HepG2 (cell line): ENCODE data around the gene PIP5K1A. TPM values are rescaled to one million over a fixed set of nuclear protein-coding genes. Genes with fewer than 3 reads are reported as not detected.

ENCODE experiments used
- ATAC-seq: fragments of 200-7000 bp; cut with Tn5 transposase; 3 replicates; pipeline ENCODE4 v1.9.1; 2020; ENCODE audit warnings: mild to moderate bottlenecking, moderate library complexity
- BruUV-seq: library from RNA; stranded (reverse); fragments of 400-500 nt; replicated peaks from 2 replicates; lab custom pipeline; 2021; lab: Mats Ljungman, UMichigan
- CTCF ChIA-PET: fragments of 300-600 bp; formaldehyde crosslinking; extraction: SDS; loops from one replicate; lab custom pipeline; 2021; ENCODE audit warnings: low total read pairs, inconsistent platforms, low intra/inter-chr PET ratio; lab: Yijun Ruan, JAX
- POLR2A ChIA-PET: fragments of 350-600 bp; sonication (Branson Sonifier 250); formaldehyde crosslinking; loops from one replicate; lab custom pipeline; 2020; ENCODE audit warnings: antibody characterized with exemption, inconsistent platforms; lab: Yijun Ruan, JAX
- DNase-seq: peaks from one replicate; pipeline ENCODE4 v3.0.0-alpha.2; 2015; ENCODE audit warnings: low spot score
- FAIRE-seq: peaks from 3 replicates; lab custom pipeline; 2011; peaks lifted over from hg19 to GRCh38; lab: Jason Lieb, UNC
- H2AFZ ChIP-seq: one replicate; pipeline ENCODE4 v1.6.1; 2011; ENCODE audit warnings: low read length, inconsistent platforms
- H3K27ac ChIP-seq: fragments of 300-600 bp; 3 replicates; pipeline ENCODE4 v1.8.0; 2011; ENCODE audit warnings: mixed run types, mild to moderate bottlenecking, mixed read lengths, low read length, inconsistent platforms; ENCODE audit not compliant: insufficient read depth; ENCODE audit errors: extremely low read length
- H3K27me3 ChIP-seq, 2 experiments: fragments of 200-600 bp in 1 of 2; 2 replicates in 1 of 2; 3 replicates in 1 of 2; pipeline versions ENCODE4 v1.6.0 to v1.8.0; 2011; ENCODE audit warnings: low read length in 2 of 2, mild to moderate bottlenecking in 2 of 2, moderate library complexity in 2 of 2, inconsistent platforms in 1 of 2; ENCODE audit not compliant: insufficient read depth in 2 of 2, control insufficient read depth in 1 of 2
- H3K36me3 ChIP-seq, 2 experiments: fragments of 200-600 bp in 1 of 2; replicated peaks in 1 of 2; 2 replicates in 1 of 2; 3 replicates in 1 of 2; pipeline versions ENCODE4 v1.5.1 to v1.8.0; 2011; ENCODE audit warnings: low read length in 2 of 2, inconsistent platforms in 1 of 2; ENCODE audit not compliant: insufficient read depth in 2 of 2, control insufficient read depth in 1 of 2
- H3K4me1 ChIP-seq: 2 replicates; pipeline ENCODE4 v1.5.1; 2012; ENCODE audit warnings: low read length, inconsistent platforms; ENCODE audit not compliant: insufficient read depth
- H3K4me2 ChIP-seq: 2 replicates; pipeline ENCODE4 v1.6.0; 2011; ENCODE audit warnings: low read depth, low read length, inconsistent platforms
- H3K4me3 ChIP-seq, 3 experiments: fragments of 200-600 bp in 1 of 3; sonication (generic), shearing (Covaris generic) in 1 of 3; replicated peaks in 1 of 3; 2 replicates each; pipeline ENCODE4 v1.5.1; 2011 to 2016; ENCODE audit warnings: low read length in 3 of 3, inconsistent platforms in 2 of 3, low read depth in 2 of 3, mild to moderate bottlenecking in 2 of 3, control low read depth in 1 of 3, mixed read lengths in 1 of 3; ENCODE audit not compliant: insufficient read depth in 1 of 3
- H3K79me2 ChIP-seq: one replicate; pipeline ENCODE4 v1.6.1; 2011; ENCODE audit warnings: low read length, inconsistent platforms; ENCODE audit not compliant: insufficient read depth
- H3K9ac ChIP-seq: 2 replicates; pipeline ENCODE4 v1.6.0; 2011; ENCODE audit warnings: mild to moderate bottlenecking, low read depth, low read length, inconsistent platforms; ENCODE audit not compliant: insufficient read depth
- H3K9me3 ChIP-seq: 2 replicates; pipeline ENCODE4 v1.5.1; 2012; ENCODE audit warnings: mild to moderate bottlenecking, low read length
- H4K20me1 ChIP-seq: 2 replicates; pipeline ENCODE4 v1.6.0; 2011; ENCODE audit warnings: inconsistent platforms, mild to moderate bottlenecking, low read length, moderate library complexity; ENCODE audit not compliant: insufficient read depth
- ELF3 ChIP-seq: IDR thresholded peaks from 2 replicates; pipeline ENCODE4 v1.6.1; 2016; ENCODE audit warnings: missing genetic modification reagents, missing compliant biosample characterization
- NONO ChIP-seq, 2 experiments: fragments of 450-650 bp in 1 of 2; sonication (generic) in 1 of 2; formaldehyde crosslinking in 1 of 2; IDR thresholded peaks in 1 of 2; conservative IDR thresholded peaks in 1 of 2; 2 replicates each; pipeline versions ENCODE4 v1.6.1 to v1.8.0; 2017 to 2022; ENCODE audit warnings: mild to moderate bottlenecking in 1 of 2, missing genetic modification reagents in 1 of 2, moderate library complexity in 1 of 2
- POLR2AphosphoS2 ChIP-seq: IDR thresholded peaks from 2 replicates; pipeline ENCODE4 v1.6.1; 2011; ENCODE audit warnings: low read depth, low read length, improper control_type of control experiment
- RBFOX2 ChIP-seq: fragments of 200-400 bp; formaldehyde crosslinking; IDR thresholded peaks from 2 replicates; pipeline ENCODE4 v1.6.1; 2017; ENCODE audit warnings: low read depth, mild to moderate bottlenecking, low read length
- TCF12 ChIP-seq, 2 experiments: fragments of 450-650 bp in 1 of 2; sonication (generic) in 1 of 2; formaldehyde crosslinking in 1 of 2; IDR thresholded peaks; 2 replicates each; pipeline versions ENCODE4 v1.6.1 to v1.8.0; 2017 to 2022; ENCODE audit warnings: antibody characterized with exemption in 1 of 2, mild to moderate bottlenecking in 1 of 2, missing genetic modification reagents in 1 of 2, moderate library complexity in 1 of 2
- ZNF564 ChIP-seq: sonication (generic); formaldehyde crosslinking; IDR thresholded peaks from 2 replicates; pipeline ENCODE4 v1.8.1; 2023; ENCODE audit warnings: mild to moderate bottlenecking, missing genetic modification reagents
- ZNF878 ChIP-seq: sonication (generic); formaldehyde crosslinking; IDR thresholded peaks from 2 replicates; pipeline ENCODE4 v1.8.1; 2023; ENCODE audit warnings: mild to moderate bottlenecking, missing genetic modification reagents, moderate library complexity
- WGBS: methylation state at CpG from one replicate; pipeline ENCODE4 v1.1.6; 2017; ENCODE audit warnings: low lambda C conversion rate; 5-methylcytosine and 5-hydroxymethylcytosine counted together
- in situ Hi-C: cut with HindIII; loops from 2 replicates; pipeline ENCODE4 v1.10.0; 2017; ENCODE audit warnings: low pct_unique_long_range_greater_than_20kb; ENCODE audit not compliant: extremely low pct_ligation_motif_present
- intact Hi-C: fragments of 100-400 bp; cut with micrococcal nuclease; formaldehyde crosslinking; loops from one replicate; pipeline ENCODE4 v1.10.0; 2022; ENCODE audit not compliant: unreplicated experiment
- polyA plus RNA-seq, 8 experiments: library from polyadenylated mRNA; depleted of rRNA in 3 of 8; stranded (reverse) in 7 of 8; unstranded in 1 of 8; fragments of >200 nt; fragmentation: Illumina TruSeq in 4 of 8; extraction: Trizol in 4 of 8; gene quantifications; 2 replicates each; pipeline versions ENCODE4 v1.2.1 to v1.2.3, GENCODE V29; 2011 to 2016; ENCODE audit warnings: low read depth in 4 of 8, missing spikeins in 1 of 8, mixed read lengths in 1 of 8; ENCODE audit not compliant: insufficient read depth in 1 of 8
- total RNA-seq, 5 experiments: library from RNA; depleted of rRNA; stranded (reverse); fragments of >200 nt; fragmentation: Illumina TruSeq; extraction: Trizol; gene quantifications; 2 replicates each; pipeline ENCODE4 v1.2.3, GENCODE V29; 2016; ENCODE audit warnings: low read depth in 1 of 5
- TF ChIP-seq, protein P1 (sequence below): sonication (generic); formaldehyde crosslinking; IDR thresholded peaks from 2 replicates; pipeline ENCODE4 v1.4.0; 2020; ENCODE audit warnings: mild to moderate bottlenecking, missing genetic modification reagents, borderline replicate concordance

PIP5K1A gene
- total and polyA plus RNA-seq, 2 of the 13 experiments (the other 11 are each of a cell fraction or from before 2014, with no cell fraction given) = 45.3 to 65.1 TPM

DNA sequence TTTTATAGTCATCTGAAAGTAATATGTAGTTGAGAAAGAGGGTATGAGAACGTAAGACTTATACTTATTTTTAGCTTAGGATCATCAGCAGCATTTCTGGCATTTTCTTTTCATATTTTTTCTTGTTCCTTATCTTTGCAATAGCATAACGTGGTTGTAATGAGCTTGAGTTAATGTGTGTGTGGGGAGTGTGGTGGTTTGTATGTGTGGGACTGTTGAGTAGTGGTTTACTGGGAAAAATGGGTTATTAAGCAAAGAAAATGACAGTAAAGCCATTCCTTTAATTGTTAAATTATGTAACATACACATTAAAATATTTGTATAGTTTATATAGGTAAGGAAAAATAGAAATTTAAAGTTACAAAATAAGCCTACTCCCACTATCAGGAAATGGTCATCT, 15.2 kb downstream of the PIP5K1A start:
- WGBS = 48% methylated on average over 2 of the region's 2 CpGs
- CTCF ChIA-PET = no interaction called here
- Histone ChIP-seq H4K20me1 (0 out of 2 replicates have a peak, but pooled peaks cover 3% of the 10 kb centered on the region), H3K36me3 (peaks cover 7 to 21% of the 10 kb centered on the region in 2 experiments; a peak in 4 of 5 replicates), H3K79me2 (peaks cover 57% of the 10 kb centered on the region), H3K4me1 (peaks cover 22% of the 10 kb centered on the region), H3K9me3 (no peaks in the 10 kb centered on the region), H3K4me3 (no peak overlapping the region), H3K9ac (no peak overlapping the region), H3K4me2 (no peak overlapping the region), H3K27me3 (no peaks in the 10 kb centered on the region), H2AFZ (no peak overlapping the region), H3K27ac (no peak overlapping the region)
- DNase-seq (no peak), ATAC-seq (no peak), FAIRE-seq (no peak)
- TF ChIP-seq ZNF878 (CRISPR knock-in tag) (no peak), POLR2AphosphoS2 (no peak), TCF12 (IDR thresholded peaks at IDR 0.05) (no peak), TCF12 (CRISPR knock-in tag; IDR thresholded peaks at IDR 0.05) (no peak), ELF3 (CRISPR knock-in tag) (no peak), ZNF564 (CRISPR knock-in tag) (no peak), RBFOX2 (0 out of 2 replicates have a peak, but pooled peaks have one; percentile 23), NONO (IDR thresholded peaks at IDR 0.05) (no peak), NONO (CRISPR knock-in tag; conservative IDR thresholded peaks at IDR 0.05) (no peak)
- TF ChIP-seq, protein P1, sequence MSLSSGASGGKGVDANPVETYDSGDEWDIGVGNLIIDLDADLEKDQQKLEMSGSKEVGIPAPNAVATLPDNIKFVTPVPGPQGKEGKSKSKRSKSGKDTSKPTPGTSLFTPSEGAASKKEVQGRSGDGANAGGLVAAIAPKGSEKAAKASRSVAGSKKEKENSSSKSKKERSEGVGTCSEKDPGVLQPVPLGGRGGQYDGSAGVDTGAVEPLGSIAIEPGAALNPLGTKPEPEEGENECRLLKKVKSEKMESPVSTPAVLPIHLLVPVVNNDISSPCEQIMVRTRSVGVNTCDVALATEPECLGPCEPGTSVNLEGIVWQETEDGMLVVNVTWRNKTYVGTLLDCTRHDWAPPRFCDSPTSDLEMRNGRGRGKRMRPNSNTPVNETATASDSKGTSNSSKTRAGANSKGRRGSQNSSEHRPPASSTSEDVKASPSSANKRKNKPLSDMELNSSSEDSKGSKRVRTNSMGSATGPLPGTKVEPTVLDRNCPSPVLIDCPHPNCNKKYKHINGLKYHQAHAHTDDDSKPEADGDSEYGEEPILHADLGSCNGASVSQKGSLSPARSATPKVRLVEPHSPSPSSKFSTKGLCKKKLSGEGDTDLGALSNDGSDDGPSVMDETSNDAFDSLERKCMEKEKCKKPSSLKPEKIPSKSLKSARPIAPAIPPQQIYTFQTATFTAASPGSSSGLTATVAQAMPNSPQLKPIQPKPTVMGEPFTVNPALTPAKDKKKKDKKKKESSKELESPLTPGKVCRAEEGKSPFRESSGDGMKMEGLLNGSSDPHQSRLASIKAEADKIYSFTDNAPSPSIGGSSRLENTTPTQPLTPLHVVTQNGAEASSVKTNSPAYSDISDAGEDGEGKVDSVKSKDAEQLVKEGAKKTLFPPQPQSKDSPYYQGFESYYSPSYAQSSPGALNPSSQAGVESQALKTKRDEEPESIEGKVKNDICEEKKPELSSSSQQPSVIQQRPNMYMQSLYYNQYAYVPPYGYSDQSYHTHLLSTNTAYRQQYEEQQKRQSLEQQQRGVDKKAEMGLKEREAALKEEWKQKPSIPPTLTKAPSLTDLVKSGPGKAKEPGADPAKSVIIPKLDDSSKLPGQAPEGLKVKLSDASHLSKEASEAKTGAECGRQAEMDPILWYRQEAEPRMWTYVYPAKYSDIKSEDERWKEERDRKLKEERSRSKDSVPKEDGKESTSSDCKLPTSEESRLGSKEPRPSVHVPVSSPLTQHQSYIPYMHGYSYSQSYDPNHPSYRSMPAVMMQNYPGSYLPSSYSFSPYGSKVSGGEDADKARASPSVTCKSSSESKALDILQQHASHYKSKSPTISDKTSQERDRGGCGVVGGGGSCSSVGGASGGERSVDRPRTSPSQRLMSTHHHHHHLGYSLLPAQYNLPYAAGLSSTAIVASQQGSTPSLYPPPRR (CRISPR knock-in tag) = no peak
- in situ Hi-C loops (no loop called here), intact Hi-C loops (no loop called here)
- POLR2A ChIA-PET = no interaction called here
- BruUV-seq = TSS peak; percentile 28
